ENCODE data around the gene NPNT. TPM values are rescaled to one million over a fixed set of nuclear protein-coding genes. Genes with fewer than 3 reads are reported as not detected.

NPNT gene
- polyA plus RNA-seq, 1 of the 3 experiments (the other 2 are of a cell fraction) = not detected

DNA sequence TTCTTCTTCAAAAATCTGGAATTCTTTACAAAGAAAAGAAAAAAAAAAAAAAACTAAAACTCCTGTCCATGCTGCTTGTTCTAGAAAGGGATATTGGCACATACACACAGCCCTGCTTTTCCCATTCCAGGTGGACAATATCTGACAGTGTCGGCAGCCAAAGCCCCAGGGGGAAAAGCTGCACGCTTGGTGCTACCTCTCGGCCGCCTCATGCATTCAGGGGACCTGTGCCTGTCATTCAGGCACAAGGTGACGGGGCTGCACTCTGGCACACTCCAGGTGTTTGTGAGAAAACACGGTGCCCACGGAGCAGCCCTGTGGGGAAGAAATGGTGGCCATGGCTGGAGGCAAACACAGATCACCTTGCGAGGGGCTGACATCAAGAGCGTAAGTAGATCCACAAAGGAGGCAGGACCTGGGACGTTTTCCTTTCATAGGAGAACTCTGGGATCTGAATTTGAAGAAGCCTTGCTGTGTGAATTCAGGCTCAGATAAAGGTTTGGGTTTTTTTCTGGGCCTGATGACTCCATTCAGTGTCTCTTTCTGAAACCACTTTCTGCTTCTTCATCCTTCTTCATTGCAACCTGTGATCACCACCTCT lies 71.9 kb downstream of the NPNT start:
- Histone ChIP-seq H3K9me2 (no peaks in the 10 kb centered on the region), H3K27me3 (ENCODE audit: insufficient read depth) (no peaks in the 10 kb centered on the region), H3K4me2 (no peak overlapping the region), H3K79me2 (ENCODE audit: insufficient read depth) (no peaks in the 10 kb centered on the region), H3K36me3 (replicated peaks in 1 of 2; ENCODE audit: control insufficient read depth in 1 of 2, insufficient read depth in 2 of 2, low read length in 1 of 2) (no peaks in the 10 kb centered on the region), H2AFZ (ENCODE audit: low read depth) (no peak overlapping the region), H4K20me1 (ENCODE audit: insufficient read depth) (no peaks in the 10 kb centered on the region), H3F3A (replicated peaks; ENCODE audit: insufficient read depth) (no peaks in the 10 kb centered on the region), H3K4me3 (ENCODE audit: low read depth in 2 of 2, low read length in 1 of 2) (no peak overlapping the region), H3K27ac (ENCODE audit: low read depth in 2 of 2, low read length in 1 of 2) (no peak overlapping the region), H3K4me1 (ENCODE audit: control insufficient read depth in 1 of 2, insufficient read depth in 2 of 2, low read depth in 1 of 2, low read length in 1 of 2) (peaks cover 0 to 4% of the 10 kb centered on the region in 2 experiments; a peak in 2 of 4 replicates), H3K9ac (no peak overlapping the region), H3K9me3 (no peaks in the 10 kb centered on the region)
- TF ChIP-seq POLR2AphosphoS5 (IDR thresholded peaks at IDR 0.05; ENCODE audit: low read depth, low read length) (no peak), FOXM1 (IDR thresholded peaks at IDR 0.05; ENCODE audit: low read depth) (no peak), TCF12 (IDR thresholded peaks at IDR 0.05) (no peak), EP300 (IDR thresholded peaks at IDR 0.05; ENCODE audit: borderline replicate concordance in 1 of 2, low read depth in 1 of 2, low read length in 1 of 2) (no peak), RCOR1 (IDR thresholded peaks at IDR 0.05; ENCODE audit: low read length) (no peak), RXRA (IDR thresholded peaks at IDR 0.05; ENCODE audit: borderline replicate concordance, low read depth) (no peak), IRF3 (IDR thresholded peaks at IDR 0.05; ENCODE audit: low read depth, low read length) (no peak), CHD2 (IDR thresholded peaks at IDR 0.05; ENCODE audit: low read length, partially characterized antibody) (no peak), MAX (IDR thresholded peaks at IDR 0.05; ENCODE audit: low read depth) (no peak), NFIC (IDR thresholded peaks at IDR 0.05; ENCODE audit: borderline replicate concordance) (no peak), MEF2A (IDR thresholded peaks at IDR 0.05; ENCODE audit: borderline replicate concordance, low read depth) (no peak), GABPA (IDR thresholded peaks at IDR 0.05; ENCODE audit: low read depth) (no peak), SMC3 (IDR thresholded peaks at IDR 0.05; ENCODE audit: low read depth, low read length) (no peak), GATA2 (CRISPR knock-in tag; IDR thresholded peaks at IDR 0.05) (no peak)
- TF ChIP-seq, protein P1, sequence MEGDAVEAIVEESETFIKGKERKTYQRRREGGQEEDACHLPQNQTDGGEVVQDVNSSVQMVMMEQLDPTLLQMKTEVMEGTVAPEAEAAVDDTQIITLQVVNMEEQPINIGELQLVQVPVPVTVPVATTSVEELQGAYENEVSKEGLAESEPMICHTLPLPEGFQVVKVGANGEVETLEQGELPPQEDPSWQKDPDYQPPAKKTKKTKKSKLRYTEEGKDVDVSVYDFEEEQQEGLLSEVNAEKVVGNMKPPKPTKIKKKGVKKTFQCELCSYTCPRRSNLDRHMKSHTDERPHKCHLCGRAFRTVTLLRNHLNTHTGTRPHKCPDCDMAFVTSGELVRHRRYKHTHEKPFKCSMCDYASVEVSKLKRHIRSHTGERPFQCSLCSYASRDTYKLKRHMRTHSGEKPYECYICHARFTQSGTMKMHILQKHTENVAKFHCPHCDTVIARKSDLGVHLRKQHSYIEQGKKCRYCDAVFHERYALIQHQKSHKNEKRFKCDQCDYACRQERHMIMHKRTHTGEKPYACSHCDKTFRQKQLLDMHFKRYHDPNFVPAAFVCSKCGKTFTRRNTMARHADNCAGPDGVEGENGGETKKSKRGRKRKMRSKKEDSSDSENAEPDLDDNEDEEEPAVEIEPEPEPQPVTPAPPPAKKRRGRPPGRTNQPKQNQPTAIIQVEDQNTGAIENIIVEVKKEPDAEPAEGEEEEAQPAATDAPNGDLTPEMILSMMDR (IDR thresholded peaks at IDR 0.05) = no peak
- TF ChIP-seq, protein P2, sequence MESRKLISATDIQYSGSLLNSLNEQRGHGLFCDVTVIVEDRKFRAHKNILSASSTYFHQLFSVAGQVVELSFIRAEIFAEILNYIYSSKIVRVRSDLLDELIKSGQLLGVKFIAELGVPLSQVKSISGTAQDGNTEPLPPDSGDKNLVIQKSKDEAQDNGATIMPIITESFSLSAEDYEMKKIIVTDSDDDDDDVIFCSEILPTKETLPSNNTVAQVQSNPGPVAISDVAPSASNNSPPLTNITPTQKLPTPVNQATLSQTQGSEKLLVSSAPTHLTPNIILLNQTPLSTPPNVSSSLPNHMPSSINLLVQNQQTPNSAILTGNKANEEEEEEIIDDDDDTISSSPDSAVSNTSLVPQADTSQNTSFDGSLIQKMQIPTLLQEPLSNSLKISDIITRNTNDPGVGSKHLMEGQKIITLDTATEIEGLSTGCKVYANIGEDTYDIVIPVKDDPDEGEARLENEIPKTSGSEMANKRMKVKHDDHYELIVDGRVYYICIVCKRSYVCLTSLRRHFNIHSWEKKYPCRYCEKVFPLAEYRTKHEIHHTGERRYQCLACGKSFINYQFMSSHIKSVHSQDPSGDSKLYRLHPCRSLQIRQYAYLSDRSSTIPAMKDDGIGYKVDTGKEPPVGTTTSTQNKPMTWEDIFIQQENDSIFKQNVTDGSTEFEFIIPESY (IDR thresholded peaks at IDR 0.05; ENCODE audit: borderline replicate concordance, low read depth) = no peak
- ChIA-PET CTCF (no interaction called here), POLR2A (no interaction called here)
- no peak for DNase-seq
- WGBS (ENCODE audit: low lambda C conversion rate) = 63% methylated on average over 10 of the region's 10 CpGs

All from SK-N-SH (cell line).